B cell (primary cell): ENCODE results near the gene SYNJ2. TPM values are rescaled to one million over a fixed set of nuclear protein-coding genes. Genes with fewer than 3 reads are reported as not detected.
A peak's percentile ranks its signal among the peaks of the same experiment; 100 is the strongest.

Source experiments
- ATAC-seq: fragments of 200-7000 bp; cut with Tn5 transposase; one replicate; pipeline ENCODE4 v1.10.0; 2021; ENCODE audit warnings: low read depth, mild to moderate bottlenecking, moderate number of reproducible peaks, moderate library complexity
- CTCF ChIA-PET: fragments of 350-600 bp; sonication (Branson Sonifier 250); formaldehyde crosslinking; loops from one replicate; lab custom pipeline; 2021; ENCODE audit warnings: antibody characterized with exemption, inconsistent platforms; lab: Charles Lee
- POLR2A ChIA-PET: fragments of 350-600 bp; sonication (Branson Sonifier 250); formaldehyde crosslinking; loops from one replicate; lab custom pipeline; 2021; ENCODE audit warnings: antibody characterized with exemption; lab: Charles Lee
- DNase-seq: peaks from one replicate; pipeline ENCODE4 v3.0.0; 2013
- H2AFZ ChIP-seq: 2 replicates; pipeline ENCODE4 v1.6.1; 2012; ENCODE audit warnings: mild to moderate bottlenecking, low read depth, low read length; ENCODE audit not compliant: insufficient read depth, poor library complexity, severe bottlenecking
- H3K27ac ChIP-seq, 2 donors: 1 replicate in 1 of 2; 2 replicates in 1 of 2; pipeline ENCODE4 v1.5.1; 2012 to 2013; ENCODE audit warnings: low read length in 2 of 2, mild to moderate bottlenecking in 2 of 2, moderate library complexity in 1 of 2
- H3K27me3 ChIP-seq, 4 experiments: fragments of 200-600 bp in 1 of 4; sonication (generic) in 1 of 4; replicated peaks in 1 of 4; 1 replicate in 2 of 4; 2 replicates in 2 of 4; pipeline versions ENCODE4 v1.6.1 to v1.7.0; 2013 to 2016; ENCODE audit warnings: low read length in 3 of 4, mild to moderate bottlenecking in 2 of 4, mixed read lengths in 1 of 4, moderate library complexity in 1 of 4; ENCODE audit not compliant: insufficient read depth in 4 of 4, control insufficient read depth in 3 of 4; ENCODE audit errors: control extremely low read depth in 1 of 4
- H3K36me3 ChIP-seq, 2 experiments: replicated peaks in 1 of 2; 1 replicate in 1 of 2; 2 replicates in 1 of 2; pipeline versions ENCODE4 v1.6.1 to v1.7.1; 2013; ENCODE audit warnings: low read length in 1 of 2; ENCODE audit not compliant: insufficient read depth in 2 of 2, control insufficient read depth in 1 of 2; ENCODE audit errors: control extremely low read depth in 1 of 2, extremely low read depth in 1 of 2
- H3K4me1 ChIP-seq, 2 donors: fragments of 200-600 bp in 1 of 2; sonication (generic) in 1 of 2; 1 replicate in 1 of 2; 2 replicates in 1 of 2; pipeline versions ENCODE4 v1.5.1 to v1.6.1; 2013 to 2017; ENCODE audit warnings: low read length in 2 of 2; ENCODE audit not compliant: control insufficient read depth in 2 of 2, insufficient read depth in 2 of 2
- H3K4me2 ChIP-seq: replicated peaks from 2 replicates; pipeline ENCODE3; 2012; ENCODE audit warnings: mild to moderate bottlenecking, low read depth, low read length; ENCODE audit not compliant: poor library complexity, severe bottlenecking
- H3K4me3 ChIP-seq, 5 experiments: fragments of 200-600 bp in 1 of 5; sonication (generic) in 1 of 5; 1 replicate in 3 of 5; 2 replicates in 2 of 5; pipeline versions ENCODE4 v1.5.1 to v1.7.0; 2011 to 2016; ENCODE audit warnings: low read length in 4 of 5, mild to moderate bottlenecking in 4 of 5, low read depth in 2 of 5, control low read depth in 1 of 5, moderate library complexity in 1 of 5; ENCODE audit not compliant: insufficient read depth in 1 of 5; ENCODE audit errors: control extremely low read depth in 1 of 5, extremely low read depth in 1 of 5
- H3K79me2 ChIP-seq: fragments of 200-600 bp; sonication (generic); one replicate; pipeline ENCODE4 v1.6.0; 2016; ENCODE audit warnings: low read length; ENCODE audit not compliant: control insufficient read depth, insufficient read depth
- H3K9ac ChIP-seq: fragments of 200-600 bp; sonication (generic); 2 replicates; pipeline ENCODE4 v1.6.1; 2017; ENCODE audit warnings: mild to moderate bottlenecking, low read length, moderate library complexity
- H3K9me3 ChIP-seq, 3 donors: one replicate each; pipeline versions ENCODE4 v1.6.1 to v1.7.1; 2013; ENCODE audit warnings: low read length in 2 of 3; ENCODE audit not compliant: control insufficient read depth in 2 of 3, insufficient read depth in 1 of 3; ENCODE audit errors: control extremely low read depth in 1 of 3
- H4K20me1 ChIP-seq: 2 replicates; pipeline ENCODE4 v1.6.0; 2012; ENCODE audit warnings: mild to moderate bottlenecking, low read length; ENCODE audit not compliant: insufficient read depth, control insufficient read depth, poor library complexity, severe bottlenecking
- H3K27ac Mint-ChIP-seq: one replicate; pipeline ENCODE4 v1.8.0; 2021; ENCODE audit warnings: mixed read lengths
- H3K27me3 Mint-ChIP-seq: one replicate; pipeline ENCODE4 v1.8.0; 2021; ENCODE audit warnings: mixed read lengths
- H3K4me1 Mint-ChIP-seq: one replicate; pipeline ENCODE4 v1.8.0; 2021; ENCODE audit warnings: mixed read lengths
- H3K4me3 Mint-ChIP-seq: one replicate; pipeline ENCODE4 v1.8.0; 2021; ENCODE audit warnings: mixed read lengths
- H3K9me3 Mint-ChIP-seq: one replicate; pipeline ENCODE4 v1.8.0; 2022; ENCODE audit warnings: mixed read lengths; ENCODE audit not compliant: insufficient read depth
- EZH2 ChIP-seq: IDR thresholded peaks from 2 replicates; pipeline ENCODE4 v1.6.1; 2012; ENCODE audit warnings: borderline replicate concordance, low read depth, mild to moderate bottlenecking, moderate library complexity, low read length; ENCODE audit not compliant: insufficient read depth, poor library complexity, severe bottlenecking
- WGBS: methylation state at CpG from one replicate; pipeline ENCODE4 v1.1.5; 2013; ENCODE audit warnings: missing lambda C conversion rate; ENCODE audit not compliant: insufficient coverage; 5-methylcytosine and 5-hydroxymethylcytosine counted together
- intact Hi-C: fragments of 100-400 bp; cut with micrococcal nuclease; formaldehyde crosslinking; loops from one replicate; pipeline ENCODE4 v1.10.0; 2022
- polyA plus RNA-seq: library from polyadenylated mRNA; depleted of rRNA; stranded (reverse); fragments of >200 nt; gene quantifications from 2 replicates; pipeline ENCODE4 v1.2.3, GENCODE V29; 2012
- total RNA-seq, 2 donors: library from RNA; stranded (reverse); fragments of 120-200 nt in 1 of 2; gene quantifications; 1 replicate in 1 of 2; 2 replicates in 1 of 2; pipeline versions ENCODE4 v1.2.3 to v1.2.4, GENCODE V29; 2013 to 2022
- TF ChIP-seq, protein P1 (sequence below): fragments of 200-600 bp; IDR thresholded peaks from one replicate; pipeline ENCODE4 v1.8.0; 2022; ENCODE audit warnings: antibody characterized with exemption, mild to moderate bottlenecking

Gene SYNJ2
- total and polyA plus RNA-seq, 2 donors (not counting 1 experiment from before 2014, with no cell fraction given), result 5.2 to 11.4 TPM

DNA sequence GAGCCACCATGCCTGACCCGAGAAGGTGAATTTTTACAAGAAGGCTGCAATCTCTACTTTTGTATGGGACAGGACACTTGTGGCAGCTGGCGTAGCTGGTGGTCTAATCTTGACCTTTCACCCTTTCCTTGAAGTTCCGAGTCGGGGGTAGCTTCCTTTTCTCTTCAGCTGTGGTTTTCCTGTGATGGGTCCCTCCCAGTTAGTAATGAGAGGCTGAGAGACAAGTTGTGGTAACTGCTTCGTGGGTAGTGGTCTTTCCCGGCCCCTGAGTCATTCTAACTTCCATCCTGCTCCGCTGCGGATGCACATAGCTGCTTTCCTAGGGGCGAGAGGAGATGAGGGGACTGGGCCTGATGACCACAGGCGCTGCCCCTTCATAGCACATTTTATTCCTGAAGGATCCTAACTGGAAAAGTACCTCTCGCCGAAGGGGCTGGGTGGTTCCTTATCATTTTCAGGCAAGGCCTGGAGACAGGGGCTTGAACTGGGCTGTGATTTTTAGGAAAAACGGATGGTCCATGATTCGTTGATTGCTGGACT is 3.1 kb downstream of the SYNJ2 start:
- no peak overlapping the region for H3K4me3 ChIP-seq
- H2AFZ ChIP-seq, result no peak overlapping the region
- CTCF ChIA-PET, result interaction anchor here (1.5 kb wide), 1 partner anchor 41 kb away, joined by 5 read pairs; no protein-coding TSS in a partner anchor
- H3K36me3 ChIP-seq, result no peaks in the 10 kb centered on the region
- POLR2A ChIA-PET, result no interaction called here
- Mint-ChIP-seq H3K27ac (peak overlapping the region; percentile 15), H3K27me3 (no peaks in the 10 kb centered on the region), H3K4me3 (no peak overlapping the region), H3K9me3 (no peaks in the 10 kb centered on the region), H3K4me1 (peaks cover 48% of the 10 kb centered on the region)
- no peaks in the 10 kb centered on the region for H4K20me1 ChIP-seq
- peaks cover 0 to 1% (median 0%) of the 10 kb centered on the region in 3 donors for H3K9me3 ChIP-seq
- no peak for ATAC-seq
- peaks cover 43% of the 10 kb centered on the region for H3K79me2 ChIP-seq
- peak overlapping the region; percentile 4 for H3K4me2 ChIP-seq
- H3K27ac ChIP-seq, result no peak overlapping the region
- no peak overlapping the region for H3K9ac ChIP-seq
- TF ChIP-seq EZH2, result no peak
- TF ChIP-seq, protein P1, sequence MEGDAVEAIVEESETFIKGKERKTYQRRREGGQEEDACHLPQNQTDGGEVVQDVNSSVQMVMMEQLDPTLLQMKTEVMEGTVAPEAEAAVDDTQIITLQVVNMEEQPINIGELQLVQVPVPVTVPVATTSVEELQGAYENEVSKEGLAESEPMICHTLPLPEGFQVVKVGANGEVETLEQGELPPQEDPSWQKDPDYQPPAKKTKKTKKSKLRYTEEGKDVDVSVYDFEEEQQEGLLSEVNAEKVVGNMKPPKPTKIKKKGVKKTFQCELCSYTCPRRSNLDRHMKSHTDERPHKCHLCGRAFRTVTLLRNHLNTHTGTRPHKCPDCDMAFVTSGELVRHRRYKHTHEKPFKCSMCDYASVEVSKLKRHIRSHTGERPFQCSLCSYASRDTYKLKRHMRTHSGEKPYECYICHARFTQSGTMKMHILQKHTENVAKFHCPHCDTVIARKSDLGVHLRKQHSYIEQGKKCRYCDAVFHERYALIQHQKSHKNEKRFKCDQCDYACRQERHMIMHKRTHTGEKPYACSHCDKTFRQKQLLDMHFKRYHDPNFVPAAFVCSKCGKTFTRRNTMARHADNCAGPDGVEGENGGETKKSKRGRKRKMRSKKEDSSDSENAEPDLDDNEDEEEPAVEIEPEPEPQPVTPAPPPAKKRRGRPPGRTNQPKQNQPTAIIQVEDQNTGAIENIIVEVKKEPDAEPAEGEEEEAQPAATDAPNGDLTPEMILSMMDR, result no peak
- intact Hi-C loops, result loop anchor here (5.0 kb wide), 1 partner anchor 222 kb away; no protein-coding TSS in a partner anchor
- peaks cover 33 to 55% of the 10 kb centered on the region in 2 donors for H3K4me1 ChIP-seq
- H3K27me3 ChIP-seq, result peaks cover 0 to 2% (median 0%) of the 10 kb centered on the region in 4 experiments
- WGBS, result 43% methylated on average over 9 of the region's 14 CpGs
- DNase-seq, result no peak

DNA sequence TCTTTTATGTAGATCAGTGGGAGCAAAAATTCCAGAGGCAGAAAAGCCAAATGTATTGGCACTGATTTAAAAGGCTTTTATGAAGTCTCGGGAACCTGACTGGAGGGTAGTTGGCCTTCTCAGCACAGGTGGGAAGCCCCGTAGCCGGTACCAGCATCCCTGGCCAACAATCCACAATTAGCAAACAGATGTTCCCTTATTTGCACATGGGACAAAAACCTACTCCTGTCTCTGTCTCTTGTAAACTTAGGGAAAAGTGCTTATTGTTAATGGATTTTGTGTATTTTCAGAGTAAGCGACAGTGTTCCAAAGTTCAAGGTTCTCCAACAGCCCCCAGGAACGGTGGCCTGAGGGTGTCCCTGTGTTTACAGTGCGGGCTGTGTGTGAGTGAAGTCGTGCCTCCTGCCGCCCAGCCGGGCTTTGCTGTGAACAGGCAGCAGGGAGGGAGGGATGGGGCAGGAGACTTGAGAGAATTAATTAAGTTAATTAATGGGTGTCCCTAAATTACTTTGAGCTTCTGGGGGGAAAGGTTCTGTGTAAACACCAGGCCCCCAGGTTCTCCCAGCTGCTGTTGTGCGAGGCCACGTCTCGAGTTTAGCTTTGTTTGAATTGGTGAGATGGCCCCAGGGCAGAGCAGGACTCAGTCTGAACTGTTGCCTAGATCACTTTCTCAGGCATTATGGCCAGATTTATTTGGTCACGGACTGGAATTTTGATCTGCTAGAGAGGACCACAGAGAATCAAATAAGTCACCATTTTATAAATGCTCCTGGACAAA is 3.9 kb downstream of the SYNJ2 start:
- Histone ChIP-seq H3K4me1 (peaks cover 40 to 61% of the 10 kb centered on the region in 2 donors), H3K27me3 (peaks cover 0 to 2% (median 0%) of the 10 kb centered on the region in 4 experiments), H4K20me1 (no peaks in the 10 kb centered on the region), H3K9me3 (peaks cover 0 to 7% (median 0%) of the 10 kb centered on the region in 3 donors), H3K79me2 (peaks cover 50% of the 10 kb centered on the region), H3K4me3 (no peak overlapping the region), H3K9ac (no peak overlapping the region), H3K36me3 (no peaks in the 10 kb centered on the region), H3K4me2 (no peak overlapping the region), H3K27ac (no peak overlapping the region), H2AFZ (no peak overlapping the region)
- H3K4me1 Mint-ChIP-seq, result peaks cover 50% of the 10 kb centered on the region
- WGBS, result 97% methylated on average over 8 of the region's 13 CpGs
- DNase-seq (no peak), ATAC-seq (no peak)
- H3K27me3 Mint-ChIP-seq, result no peaks in the 10 kb centered on the region
- H3K4me3 Mint-ChIP-seq, result no peak overlapping the region
- ChIA-PET CTCF (interaction anchor here (0.7 kb wide), 1 partner anchor 40 kb away, joined by 3 read pairs; no protein-coding TSS in a partner anchor), POLR2A (no interaction called here)
- H3K27ac Mint-ChIP-seq, result no peak overlapping the region
- no peak for TF ChIP-seq EZH2
- TF ChIP-seq, protein P1, result no peak
- intact Hi-C loops, result no loop called here
- no peaks in the 10 kb centered on the region for H3K9me3 Mint-ChIP-seq
